CD4-positive, alpha-beta memory T cell (primary cell): ENCODE data around the gene CDKN1B. TPM values are rescaled to one million over a fixed set of nuclear protein-coding genes. Genes with fewer than 3 reads are reported as not detected.

Source experiments
- CTCF ChIA-PET: fragments of 350-600 bp; sonication (Branson Sonifier 250); formaldehyde crosslinking; loops from one replicate; lab custom pipeline; 2021; ENCODE audit warnings: inconsistent platforms; ENCODE audit not compliant: partially characterized antibody; lab: Charles Lee
- POLR2A ChIA-PET: fragments of 350-600 bp; sonication (Branson Sonifier 250); formaldehyde crosslinking; loops from one replicate; lab custom pipeline; 2021; ENCODE audit not compliant: partially characterized antibody; lab: Charles Lee
- DNase-seq, 5 donors: peaks; one replicate each; pipeline versions ENCODE4 v3.0.0 to v3.0.0-alpha.2; 2020 to 2022; ENCODE audit warnings: mixed read lengths in 1 of 5
- H3K27ac ChIP-seq: one replicate; pipeline ENCODE4 v1.7.0; 2013; ENCODE audit warnings: low read depth, low read length
- H3K27me3 ChIP-seq: 2 replicates; pipeline ENCODE4 v1.7.0; 2013; ENCODE audit warnings: mild to moderate bottlenecking, low read length, moderate library complexity; ENCODE audit not compliant: insufficient read depth
- H3K36me3 ChIP-seq: 2 replicates; pipeline ENCODE4 v1.7.0; 2013; ENCODE audit warnings: mild to moderate bottlenecking, low read length, moderate library complexity; ENCODE audit not compliant: insufficient read depth
- H3K4me1 ChIP-seq: 2 replicates; pipeline ENCODE4 v1.7.0; 2013; ENCODE audit warnings: mild to moderate bottlenecking, low read length, moderate library complexity; ENCODE audit not compliant: insufficient read depth
- H3K4me3 ChIP-seq, 2 donors: one replicate each; pipeline ENCODE4 v1.7.0; 2013; ENCODE audit warnings: low read length in 2 of 2, mild to moderate bottlenecking in 1 of 2
- H3K9me3 ChIP-seq, 2 donors: one replicate each; pipeline ENCODE4 v1.7.0; 2013; ENCODE audit warnings: low read length in 2 of 2, control low read depth in 1 of 2; ENCODE audit not compliant: control insufficient read depth in 1 of 2
- H3K27ac Mint-ChIP-seq, 7 donors: one replicate each; pipeline ENCODE4 v1.8.0; 2020 to 2021; ENCODE audit warnings: mixed read lengths in 7 of 7, mild to moderate bottlenecking in 6 of 7, inconsistent platforms in 3 of 7, moderate library complexity in 3 of 7
- H3K27me3 Mint-ChIP-seq, 2 donors: one replicate each; pipeline ENCODE4 v1.8.0; 2020 to 2021; ENCODE audit warnings: mixed read lengths in 2 of 2
- H3K36me3 Mint-ChIP-seq, 2 donors: one replicate each; pipeline ENCODE4 v1.8.0; 2020 to 2021; ENCODE audit warnings: mixed read lengths in 2 of 2, inconsistent platforms in 1 of 2, mild to moderate bottlenecking in 1 of 2
- H3K4me1 Mint-ChIP-seq, 4 donors: one replicate each; pipeline ENCODE4 v1.8.0; 2020 to 2021; ENCODE audit warnings: mixed read lengths in 4 of 4, mild to moderate bottlenecking in 1 of 4
- H3K4me3 Mint-ChIP-seq, 8 donors: one replicate each; pipeline ENCODE4 v1.8.0; 2020 to 2021; ENCODE audit warnings: mixed read lengths in 8 of 8, mild to moderate bottlenecking in 7 of 8, moderate library complexity in 6 of 8, inconsistent platforms in 3 of 8
- H3K9me3 Mint-ChIP-seq, 8 donors: one replicate each; pipeline ENCODE4 v1.8.0; 2020 to 2021; ENCODE audit warnings: mixed read lengths in 8 of 8, mild to moderate bottlenecking in 5 of 8, inconsistent platforms in 3 of 8, moderate library complexity in 1 of 8
- intact Hi-C: fragments of 100-400 bp; cut with micrococcal nuclease; formaldehyde crosslinking; loops from one replicate; pipeline ENCODE4 v1.15.1; 2023
- polyA plus RNA-seq, 2 donors: library from polyadenylated mRNA; unstranded; fragments of 300-500 nt; fragmentation: Illumina TruSeq; gene quantifications; one replicate each; pipeline ENCODE4 v1.2.3, GENCODE V29; 2021
- total RNA-seq, 2 experiments: library from RNA; stranded (reverse); gene quantifications; one replicate each; pipeline ENCODE4 v1.2.3, GENCODE V29; 2021

Gene CDKN1B
- total and polyA plus RNA-seq, 4 experiments from 2014 or later = 12.5 to 238 (median 123) TPM

DNA sequence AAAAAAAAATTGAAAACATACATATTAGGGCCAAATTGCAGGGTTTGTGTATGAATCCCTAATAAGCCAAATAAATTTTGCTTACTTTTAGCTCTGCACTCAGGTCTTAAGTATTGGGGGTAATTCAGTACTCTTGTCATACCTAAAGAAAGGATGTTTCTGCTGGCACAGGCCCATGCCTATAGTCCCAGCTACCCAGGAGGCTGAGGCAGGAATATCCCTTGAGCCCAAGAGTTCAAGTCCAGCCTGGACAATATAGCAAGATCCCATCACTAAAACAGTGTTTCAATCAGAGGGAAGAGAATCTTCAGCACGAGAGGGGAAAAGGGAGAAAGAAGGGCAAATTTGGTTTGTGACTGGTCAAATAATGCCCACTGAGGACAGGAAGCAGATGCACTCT lies 17.8 kb upstream of the CDKN1B start:
- no peaks in the 10 kb centered on the region for H3K27me3 Mint-ChIP-seq
- H3K9me3 ChIP-seq = no peaks in the 10 kb centered on the region
- DNase-seq = no peak
- peaks cover 0 to 6% of the 10 kb centered on the region in 2 donors for H3K36me3 Mint-ChIP-seq
- peak overlapping the region; percentile 13 to 75 (median 56) for H3K27ac Mint-ChIP-seq
- no peaks in the 10 kb centered on the region for H3K36me3 ChIP-seq
- peaks cover 33% of the 10 kb centered on the region for H3K4me1 ChIP-seq
- peaks cover 21 to 60% (median 39%) of the 10 kb centered on the region in 4 donors for H3K4me1 Mint-ChIP-seq
- ChIA-PET CTCF (interaction anchor here (1.0 to 5.3 kb wide), 6 partner anchors 17 to 322 kb away, joined by 3 to 28 read pairs (median 4); no protein-coding TSS in a partner anchor), POLR2A (interaction anchor here (1.2 to 33.8 kb wide), 6 partner anchors 20 to 342 kb away, joined by 3 to 1446 read pairs (median 12); partner anchors contain the start of genes BORCS5, CDKN1B and CREBL2)
- no peak overlapping the region for H3K4me3 ChIP-seq
- no peak overlapping the region for H3K27ac ChIP-seq
- intact Hi-C loops = no loop called here
- peak overlapping the region in 1 of 8 donors; percentile 25 for H3K4me3 Mint-ChIP-seq
- no peaks in the 10 kb centered on the region for H3K9me3 Mint-ChIP-seq
- H3K27me3 ChIP-seq = no peaks in the 10 kb centered on the region

DNA sequence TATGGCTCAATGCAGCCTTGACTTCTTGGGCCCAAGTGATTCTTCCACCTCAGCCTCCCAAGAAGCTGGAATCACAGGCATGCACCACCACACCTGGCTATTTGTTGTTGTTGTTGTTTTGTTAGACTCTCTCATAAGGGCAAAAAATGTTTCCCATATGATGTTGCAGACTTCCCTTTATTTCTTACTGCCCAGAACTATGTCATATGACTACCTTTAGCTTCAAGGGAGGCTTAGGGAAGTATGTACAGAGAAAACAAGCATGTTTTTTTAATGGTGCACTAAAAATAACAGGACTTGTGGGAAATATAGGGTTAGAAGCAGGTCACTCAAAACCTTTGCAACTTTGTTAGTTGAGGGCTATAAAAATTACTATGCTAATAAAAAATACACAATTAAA lies 16.9 kb upstream of the CDKN1B start:
- Histone ChIP-seq H3K36me3 (no peaks in the 10 kb centered on the region), H3K4me1 (peaks cover 42% of the 10 kb centered on the region), H3K27ac (no peak overlapping the region), H3K9me3 (no peaks in the 10 kb centered on the region), H3K4me3 (no peak overlapping the region), H3K27me3 (no peaks in the 10 kb centered on the region)
- H3K27ac Mint-ChIP-seq = peak overlapping the region in 3 of 7 donors; percentile 22 to 71 (median 57)
- H3K4me3 Mint-ChIP-seq = no peak overlapping the region
- intact Hi-C loops = no loop called here
- H3K4me1 Mint-ChIP-seq = peaks cover 28 to 68% (median 42%) of the 10 kb centered on the region in 4 donors
- ChIA-PET CTCF (interaction anchor here (0.5 to 5.3 kb wide), 5 partner anchors 14 to 79 kb away, joined by 3 to 28 read pairs (median 14); no protein-coding TSS in a partner anchor), POLR2A (interaction anchor here (0.7 to 33.8 kb wide), 3 partner anchors 19 to 343 kb away, joined by 3 to 1446 read pairs (median 29); partner anchors contain the start of genes BORCS5 and CDKN1B)
- DNase-seq = no peak
- H3K27me3 Mint-ChIP-seq = no peaks in the 10 kb centered on the region
- H3K9me3 Mint-ChIP-seq = no peaks in the 10 kb centered on the region
- H3K36me3 Mint-ChIP-seq = peaks cover 0 to 6% of the 10 kb centered on the region in 2 donors

DNA sequence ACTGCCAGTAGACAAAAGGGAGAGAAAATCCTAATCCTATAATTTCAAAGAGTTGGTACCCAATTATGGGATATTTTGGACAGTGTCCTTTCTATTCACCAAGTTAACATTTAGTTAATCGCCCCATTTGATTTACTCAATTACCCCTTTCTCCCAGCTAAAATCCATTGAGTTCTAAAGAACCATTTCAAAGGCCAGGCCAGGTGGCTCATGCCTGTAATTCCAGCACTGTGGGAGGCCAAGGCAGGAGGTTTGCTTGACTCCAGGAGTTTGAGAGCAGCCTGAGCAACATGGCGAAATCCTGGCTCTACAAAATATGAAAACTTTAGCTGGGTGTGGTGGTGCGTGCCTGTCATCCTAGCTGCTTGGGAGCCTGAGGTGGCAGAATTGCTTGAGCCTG lies 15.7 kb upstream of the CDKN1B start:
- Mint-ChIP-seq H3K36me3 (peaks cover 0 to 2% of the 10 kb centered on the region in 2 donors), H3K27ac (no peak overlapping the region), H3K27me3 (no peaks in the 10 kb centered on the region), H3K9me3 (no peaks in the 10 kb centered on the region), H3K4me1 (peaks cover 23 to 56% (median 36%) of the 10 kb centered on the region in 4 donors), H3K4me3 (no peak overlapping the region)
- H3K4me1 ChIP-seq = peaks cover 48% of the 10 kb centered on the region
- no peaks in the 10 kb centered on the region for H3K36me3 ChIP-seq
- H3K4me3 ChIP-seq = no peak overlapping the region
- no peak for DNase-seq
- no peak overlapping the region for H3K27ac ChIP-seq
- POLR2A ChIA-PET = interaction anchor here (0.8 to 33.8 kb wide), 2 partner anchors 18 to 344 kb away, joined by 3 to 1446 read pairs; partner anchors contain the start of gene CDKN1B
- intact Hi-C loops = no loop called here
- CTCF ChIA-PET = interaction anchor here (2.4 to 5.3 kb wide), 2 partner anchors 12 to 36 kb away, joined by 14 to 28 read pairs; no protein-coding TSS in a partner anchor
- no peaks in the 10 kb centered on the region for H3K9me3 ChIP-seq
- H3K27me3 ChIP-seq = no peaks in the 10 kb centered on the region

GRCh38 chr12:12704593-12705230 lies 12.5 kb upstream of the CDKN1B start:
- peaks cover 37% of the 10 kb centered on the region for H3K4me1 ChIP-seq
- H3K27me3 ChIP-seq = no peaks in the 10 kb centered on the region
- Mint-ChIP-seq H3K36me3 (no peaks in the 10 kb centered on the region), H3K4me1 (peaks cover 14 to 32% (median 20%) of the 10 kb centered on the region in 4 donors), H3K27me3 (no peaks in the 10 kb centered on the region), H3K4me3 (peak overlapping the region in 6 of 8 donors; percentile 2 to 84 (median 36)), H3K9me3 (no peaks in the 10 kb centered on the region), H3K27ac (peak overlapping the region in 5 of 7 donors; percentile 50 to 88 (median 73))
- H3K27ac ChIP-seq = no peak overlapping the region
- intact Hi-C loops = loop anchor here (1.0 to 2.0 kb wide), 4 partner anchors 48 to 328 kb away; no protein-coding TSS in a partner anchor
- peak in 4 of 5 donors; percentile 36 to 58 (median 48) for DNase-seq
- no peaks in the 10 kb centered on the region for H3K9me3 ChIP-seq
- ChIA-PET POLR2A (interaction anchor here (0.6 to 33.8 kb wide), 11 partner anchors 8 to 348 kb away, joined by 3 to 1446 read pairs (median 5); partner anchors contain the start of genes BORCS5 and CDKN1B), CTCF (interaction anchor here (0.6 to 3.7 kb wide), 12 partner anchors 8 to 328 kb away, joined by 3 to 27 read pairs (median 4); partner anchors contain the start of genes CREBL2, DUSP16 and GPR19)
- H3K36me3 ChIP-seq = no peaks in the 10 kb centered on the region
- H3K4me3 ChIP-seq = no peak overlapping the region

DNA sequence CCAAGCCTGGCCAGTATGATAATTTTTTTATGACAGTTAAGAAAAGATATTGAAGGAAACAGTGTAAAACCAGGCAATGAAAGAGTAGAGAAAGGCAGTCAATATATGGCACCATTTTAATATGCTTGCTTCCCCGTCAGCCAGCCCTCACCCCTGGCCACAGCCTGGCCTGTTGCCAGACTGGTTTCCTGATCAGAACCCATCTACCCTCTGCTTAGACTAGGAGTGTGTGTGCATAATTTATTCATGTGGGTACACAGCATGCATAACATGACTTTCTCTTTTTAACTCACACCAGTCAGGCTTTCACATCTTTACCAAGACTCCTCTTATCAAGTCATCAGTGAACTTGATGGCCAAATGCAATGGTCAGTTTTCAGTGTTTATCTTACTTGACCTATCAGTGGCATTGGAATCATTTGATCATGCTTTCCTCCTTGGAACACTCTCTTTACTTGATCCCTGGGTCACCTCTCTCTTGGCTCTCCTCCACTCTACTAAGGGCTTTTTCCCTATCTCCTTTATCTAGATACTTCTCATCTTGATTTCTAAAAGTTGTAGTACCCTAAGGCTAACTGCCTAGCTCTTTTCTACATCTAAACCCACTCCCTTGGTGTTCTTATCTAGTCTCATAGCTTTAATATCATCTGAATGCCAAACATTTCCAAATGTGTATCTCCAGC lies 11.2 kb upstream of the CDKN1B start:
- Mint-ChIP-seq H3K27ac (no peak overlapping the region), H3K4me1 (peaks cover 19 to 37% (median 21%) of the 10 kb centered on the region in 4 donors), H3K4me3 (no peak overlapping the region), H3K9me3 (no peaks in the 10 kb centered on the region), H3K27me3 (no peaks in the 10 kb centered on the region), H3K36me3 (no peaks in the 10 kb centered on the region)
- no peak overlapping the region for H3K27ac ChIP-seq
- H3K4me3 ChIP-seq = no peak overlapping the region
- POLR2A ChIA-PET = interaction anchor here (0.6 to 33.8 kb wide), 7 partner anchors 9 to 349 kb away, joined by 3 to 1446 read pairs (median 12); partner anchors contain the start of genes BORCS5 and CDKN1B
- peak; percentile 74 to 86 (median 82) for DNase-seq
- H3K36me3 ChIP-seq = no peaks in the 10 kb centered on the region
- CTCF ChIA-PET = interaction anchor here (0.9 to 3.7 kb wide), 10 partner anchors 8 to 330 kb away, joined by 3 to 27 read pairs (median 4); partner anchors contain the start of genes CREBL2, DUSP16 and GPR19
- H3K9me3 ChIP-seq = no peaks in the 10 kb centered on the region
- peaks cover 37% of the 10 kb centered on the region for H3K4me1 ChIP-seq
- no peaks in the 10 kb centered on the region for H3K27me3 ChIP-seq
- intact Hi-C loops = loop anchor here (1.0 to 2.0 kb wide), 5 partner anchors 8 to 329 kb away; partner anchors contain the start of gene GPR19

DNA sequence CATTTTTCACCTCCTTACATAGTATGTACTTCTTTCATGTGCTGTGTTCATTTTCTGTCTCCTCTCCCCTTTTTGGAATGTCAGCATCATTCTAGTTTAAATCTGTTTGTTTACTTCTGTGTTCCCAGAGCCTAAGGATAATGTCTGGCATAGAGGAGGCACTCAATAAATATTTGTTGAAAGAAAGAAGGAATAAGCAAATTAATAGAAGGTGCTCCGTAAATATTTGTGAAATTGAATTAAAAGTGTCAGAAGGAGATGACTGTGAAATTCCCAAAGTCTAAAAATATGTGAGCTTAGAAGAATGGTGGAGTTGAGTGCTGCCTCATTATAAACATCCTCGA lies 3.3 kb upstream of the CDKN1B start:
- Mint-ChIP-seq H3K36me3 (peaks cover 18 to 32% of the 10 kb centered on the region in 2 donors), H3K27me3 (no peaks in the 10 kb centered on the region), H3K9me3 (peaks cover 0 to 5% (median 0%) of the 10 kb centered on the region in 8 donors), H3K4me1 (peaks cover 36 to 54% (median 46%) of the 10 kb centered on the region in 4 donors), H3K27ac (peak overlapping the region; percentile 96 to 99 (median 98)), H3K4me3 (peak overlapping the region; percentile 92 to 96 (median 94))
- no peaks in the 10 kb centered on the region for H3K9me3 ChIP-seq
- intact Hi-C loops = loop anchor here (1.0 to 2.0 kb wide), 5 partner anchors 8 to 101 kb away; partner anchors contain the start of genes DDX47 and GPR19
- peak overlapping the region; percentile 87 to 94 for H3K4me3 ChIP-seq
- H3K27me3 ChIP-seq = no peaks in the 10 kb centered on the region
- POLR2A ChIA-PET = interaction anchor here (0.6 to 33.8 kb wide), 37 partner anchors 5 to 1064 kb away, joined by 3 to 1446 read pairs (median 5); partner anchors contain the start of genes BORCS5, CDKN1B, CREBL2 and DUSP16
- H3K36me3 ChIP-seq = peaks cover 11% of the 10 kb centered on the region
- peaks cover 40% of the 10 kb centered on the region for H3K4me1 ChIP-seq
- H3K27ac ChIP-seq = peak overlapping the region; percentile 95
- no peak for DNase-seq
- CTCF ChIA-PET = interaction anchor here (0.9 to 5.3 kb wide), 11 partner anchors 9 to 356 kb away, joined by 3 to 87 read pairs (median 4); partner anchors contain the start of gene BORCS5
